ENCODE results near the gene ZFYVE9.

The ZFYVE9 gene

DNA sequence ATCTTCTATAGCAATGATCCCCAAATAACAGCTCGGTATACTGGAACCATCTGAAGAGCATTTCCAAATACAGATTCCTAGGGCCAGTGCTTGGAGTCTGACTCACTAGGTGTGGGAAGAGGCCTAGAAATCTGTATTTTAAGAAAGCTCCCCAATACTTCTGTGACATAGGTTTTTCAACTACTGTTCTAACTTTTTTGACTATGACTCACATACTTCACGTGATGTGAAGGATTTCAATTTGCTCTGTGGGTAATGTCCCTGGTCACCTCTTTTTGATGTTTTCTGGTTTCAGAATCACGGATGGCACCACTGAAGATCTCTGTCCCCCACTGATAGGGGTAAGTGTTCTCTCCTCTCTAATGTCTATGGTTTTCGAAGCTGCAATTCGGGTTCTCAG, 251.3 kb downstream of the ZFYVE9 start:
- Mint-ChIP-seq H3K27ac (no peak overlapping the region), H3K27me3 (ENCODE audit: low read depth) (no peaks in the 10 kb centered on the region), H3K36me3 (ENCODE audit: low read depth) (peaks cover 62% of the 10 kb centered on the region), H3K9me3 (no peaks in the 10 kb centered on the region), H3K4me1 (ENCODE audit: low read depth) (peaks cover 15% of the 10 kb centered on the region), H3K4me3 (no peak overlapping the region)
- no peak for DNase-seq (ENCODE audit: low spot score)
